Muscle layer of duodenum (tissue), 2 donors: ENCODE measurements around the gene HSPA12A.

Experiments used
- H3K27ac ChIP-seq: one replicate; pipeline ENCODE4 v1.7.0; 2013; ENCODE audit warnings: mild to moderate bottlenecking, low read length
- H3K27me3 ChIP-seq: one replicate; pipeline ENCODE4 v1.7.0; 2013; ENCODE audit warnings: low read depth, mild to moderate bottlenecking, control low read depth, low read length
- H3K36me3 ChIP-seq, 2 donors: one replicate each; pipeline ENCODE4 v1.7.0; 2013; ENCODE audit warnings: low read length in 2 of 2, control low read depth in 1 of 2, mild to moderate bottlenecking in 1 of 2; ENCODE audit not compliant: insufficient read depth in 2 of 2, control insufficient read depth in 1 of 2
- H3K4me1 ChIP-seq, 2 donors: one replicate each; pipeline ENCODE4 v1.7.0; 2013; ENCODE audit warnings: low read length in 2 of 2, mild to moderate bottlenecking in 2 of 2, control low read depth in 1 of 2, moderate library complexity in 1 of 2; ENCODE audit not compliant: insufficient read depth in 2 of 2, control insufficient read depth in 1 of 2
- H3K4me3 ChIP-seq, 2 donors: one replicate each; pipeline ENCODE4 v1.7.0; 2013; ENCODE audit warnings: low read length in 2 of 2, low read depth in 1 of 2, mild to moderate bottlenecking in 1 of 2
- H3K9me3 ChIP-seq, 2 donors: one replicate each; pipeline ENCODE4 v1.7.0; 2013; ENCODE audit warnings: low read length in 2 of 2, control low read depth in 1 of 2, mild to moderate bottlenecking in 1 of 2; ENCODE audit not compliant: control insufficient read depth in 1 of 2
- donor health status: healthy.

The HSPA12A gene

GRCh38 chr10:116742367-116743265 is at the start of gene HSPA12A:
TSS of gene HSPA12A (minus strand) at chr10:116742566. CDS start at chr10:116742469, 97 bp downstream.
- Histone ChIP-seq H3K36me3 (no peaks in the 10 kb centered on the region), H3K9me3 (no peaks in the 10 kb centered on the region), H3K27ac (peak within 1 kb of the TSS; percentile 16), H3K4me1 (peaks cover 3 to 10% of the 10 kb centered on the region in 2 donors), H3K4me3 (peak within 1 kb of the TSS; percentile 52 to 85), H3K27me3 (peaks cover 4% of the 10 kb centered on the region)

- Histone ChIP-seq H3K27ac (no peak overlapping the region), H3K4me3 (no peak overlapping the region), H3K36me3 (no peaks in the 10 kb centered on the region), H3K9me3 (no peaks in the 10 kb centered on the region), H3K4me1 (no peaks in the 10 kb centered on the region), H3K27me3 (no peaks in the 10 kb centered on the region)
These were observed 48.9 kb upstream of the HSPA12A start for GRCh38 chr10:116791241-116791640.

GRCh38 chr10:116787893-116788665 is 45.7 kb upstream of the HSPA12A start:
- no peaks in the 10 kb centered on the region for H3K9me3 ChIP-seq
- H3K27me3 ChIP-seq: no peaks in the 10 kb centered on the region
- no peaks in the 10 kb centered on the region for H3K36me3 ChIP-seq
- H3K4me3 ChIP-seq: peak overlapping the region; percentile 45 to 48
- H3K4me1 ChIP-seq: no peaks in the 10 kb centered on the region
- H3K27ac ChIP-seq: no peak overlapping the region

- H3K4me1 ChIP-seq: no peaks in the 10 kb centered on the region
- H3K4me3 ChIP-seq: no peak overlapping the region
- H3K27ac ChIP-seq: no peak overlapping the region
- H3K27me3 ChIP-seq: no peaks in the 10 kb centered on the region
- H3K36me3 ChIP-seq: no peaks in the 10 kb centered on the region
- H3K9me3 ChIP-seq: no peaks in the 10 kb centered on the region
These were observed 44.8 kb upstream of the HSPA12A start for GRCh38 chr10:116787053-116787659.

GRCh38 chr10:116785867-116786266 is 43.5 kb upstream of the HSPA12A start:
- no peak overlapping the region for H3K4me3 ChIP-seq
- no peak overlapping the region for H3K27ac ChIP-seq
- no peaks in the 10 kb centered on the region for H3K36me3 ChIP-seq
- no peaks in the 10 kb centered on the region for H3K4me1 ChIP-seq
- H3K9me3 ChIP-seq: no peaks in the 10 kb centered on the region
- no peaks in the 10 kb centered on the region for H3K27me3 ChIP-seq

- Histone ChIP-seq H3K9me3 (no peaks in the 10 kb centered on the region), H3K27me3 (no peaks in the 10 kb centered on the region), H3K4me3 (no peak overlapping the region), H3K36me3 (no peaks in the 10 kb centered on the region), H3K4me1 (no peaks in the 10 kb centered on the region), H3K27ac (no peak overlapping the region)
These were observed 42.9 kb upstream of the HSPA12A start for GRCh38 chr10:116785282-116785681.

GRCh38 chr10:116784651-116785050 is 42.3 kb upstream of the HSPA12A start:
- Histone ChIP-seq H3K27ac (no peak overlapping the region), H3K27me3 (no peaks in the 10 kb centered on the region), H3K9me3 (no peaks in the 10 kb centered on the region)

GRCh38 chr10:116784035-116784434 is 41.7 kb upstream of the HSPA12A start:
- Histone ChIP-seq H3K9me3 (no peaks in the 10 kb centered on the region), H3K27ac (no peak overlapping the region), H3K27me3 (no peaks in the 10 kb centered on the region), H3K4me3 (no peak overlapping the region), H3K36me3 (no peaks in the 10 kb centered on the region), H3K4me1 (no peaks in the 10 kb centered on the region)

More at GRCh38 chr10:116784651-116785050, 42.3 kb upstream of the HSPA12A start:
- Histone ChIP-seq H3K36me3 (no peaks in the 10 kb centered on the region), H3K4me3 (no peak overlapping the region), H3K4me1 (no peaks in the 10 kb centered on the region)

- Histone ChIP-seq H3K27ac (no peak overlapping the region), H3K4me3 (no peak overlapping the region), H3K27me3 (no peaks in the 10 kb centered on the region), H3K36me3 (no peaks in the 10 kb centered on the region), H3K9me3 (no peaks in the 10 kb centered on the region), H3K4me1 (no peaks in the 10 kb centered on the region)
These were observed 40.8 kb upstream of the HSPA12A start for GRCh38 chr10:116783011-116783655.

GRCh38 chr10:116781370-116781884 is 39.1 kb upstream of the HSPA12A start:
- Histone ChIP-seq H3K4me1 (no peaks in the 10 kb centered on the region), H3K27me3 (no peaks in the 10 kb centered on the region), H3K4me3 (no peak overlapping the region), H3K9me3 (no peaks in the 10 kb centered on the region), H3K36me3 (no peaks in the 10 kb centered on the region), H3K27ac (no peak overlapping the region)
